CD14-positive monocyte (primary cell): ENCODE results near the gene FAM20C. TPM values are rescaled to one million over a fixed set of nuclear protein-coding genes. Genes with fewer than 3 reads are reported as not detected.

Source experiments
- DNase-seq, 3 donors: peaks; one replicate each; pipeline ENCODE4 v3.0.0-alpha.2; 2011 to 2022
- H2AFZ ChIP-seq: 2 replicates; pipeline ENCODE4 v1.6.0; 2012; ENCODE audit warnings: mild to moderate bottlenecking, low read depth, low read length, inconsistent platforms; ENCODE audit not compliant: insufficient read depth, poor library complexity, severe bottlenecking
- H3K27ac ChIP-seq, 2 donors: 1 replicate in 1 of 2; 2 replicates in 1 of 2; pipeline ENCODE4 v1.5.1; 2012 to 2013; ENCODE audit warnings: low read length in 2 of 2, control low read depth in 1 of 2, inconsistent platforms in 1 of 2, low read depth in 1 of 2, mild to moderate bottlenecking in 1 of 2
- H3K27me3 ChIP-seq, 2 donors: one replicate each; pipeline versions ENCODE4 v1.6.0 to v1.6.1; 2011 to 2013; ENCODE audit warnings: low read length in 2 of 2; ENCODE audit not compliant: control insufficient read depth in 2 of 2, insufficient read depth in 2 of 2
- H3K36me3 ChIP-seq, 2 donors: replicated peaks in 1 of 2; 1 replicate in 1 of 2; 2 replicates in 1 of 2; pipeline versions ENCODE4 v1.5.1 to v1.6.1; 2012 to 2013; ENCODE audit warnings: low read length in 2 of 2, control low read depth in 1 of 2, inconsistent platforms in 1 of 2, mild to moderate bottlenecking in 1 of 2; ENCODE audit not compliant: insufficient read depth in 2 of 2, control insufficient read depth in 1 of 2
- H3K4me1 ChIP-seq, 2 donors: 1 replicate in 1 of 2; 2 replicates in 1 of 2; pipeline versions ENCODE4 v1.5.1 to v1.6.1; 2012 to 2013; ENCODE audit warnings: low read length in 2 of 2, control low read depth in 1 of 2, inconsistent platforms in 1 of 2, mild to moderate bottlenecking in 1 of 2, moderate library complexity in 1 of 2; ENCODE audit not compliant: insufficient read depth in 2 of 2, control insufficient read depth in 1 of 2
- H3K4me2 ChIP-seq: replicated peaks from 2 replicates; pipeline ENCODE3; 2012; ENCODE audit warnings: low read length, moderate library complexity, mild to moderate bottlenecking; ENCODE audit not compliant: poor library complexity, severe bottlenecking; ENCODE audit errors: extremely low read depth
- H3K4me3 ChIP-seq, 3 experiments: fragments of 200-600 bp in 1 of 3; sonication (generic) in 1 of 3; replicated peaks in 1 of 3; 1 replicate in 2 of 3; 2 replicates in 1 of 3; pipeline ENCODE4 v1.5.1; 2011 to 2013; ENCODE audit warnings: low read length in 3 of 3, mild to moderate bottlenecking in 3 of 3, control low read depth in 2 of 3, low read depth in 2 of 3, inconsistent platforms in 1 of 3, moderate library complexity in 1 of 3
- H3K79me2 ChIP-seq: 2 replicates; pipeline ENCODE4 v1.6.0; 2012; ENCODE audit warnings: mild to moderate bottlenecking, control low read depth, inconsistent platforms, low read length, moderate library complexity; ENCODE audit not compliant: insufficient read depth
- H3K9ac ChIP-seq: 2 replicates; pipeline ENCODE4 v1.6.0; 2017; ENCODE audit warnings: low read length, mild to moderate bottlenecking; ENCODE audit not compliant: insufficient read depth, poor library complexity, severe bottlenecking
- H3K9me3 ChIP-seq, 2 donors: replicated peaks in 1 of 2; 1 replicate in 1 of 2; 2 replicates in 1 of 2; pipeline versions ENCODE4 v1.5.1 to v1.6.1; 2012 to 2013; ENCODE audit warnings: low read length in 2 of 2, control low read depth in 1 of 2; ENCODE audit not compliant: control insufficient read depth in 1 of 2, insufficient read depth in 1 of 2
- H4K20me1 ChIP-seq: 2 replicates; pipeline ENCODE4 v1.6.0; 2012; ENCODE audit warnings: mild to moderate bottlenecking, low read length, control low read depth, moderate library complexity; ENCODE audit not compliant: insufficient read depth
- H3K27ac Mint-ChIP-seq, 7 donors: one replicate each; pipeline ENCODE4 v1.8.0; 2020; ENCODE audit warnings: mild to moderate bottlenecking in 7 of 7, mixed read lengths in 7 of 7, moderate library complexity in 6 of 7, inconsistent platforms in 2 of 7
- H3K27me3 Mint-ChIP-seq, 3 donors: one replicate each; pipeline ENCODE4 v1.8.0; 2021 to 2022; ENCODE audit warnings: low read depth in 3 of 3, mild to moderate bottlenecking in 3 of 3, mixed read lengths in 3 of 3, moderate library complexity in 3 of 3, inconsistent platforms in 1 of 3
- H3K36me3 Mint-ChIP-seq, 2 donors: one replicate each; pipeline ENCODE4 v1.8.0; 2020; ENCODE audit warnings: mixed read lengths in 2 of 2, inconsistent platforms in 1 of 2, mild to moderate bottlenecking in 1 of 2
- H3K4me1 Mint-ChIP-seq: one replicate; pipeline ENCODE4 v1.8.0; 2020; ENCODE audit warnings: mild to moderate bottlenecking, mixed read lengths
- H3K4me3 Mint-ChIP-seq, 2 donors: one replicate each; pipeline ENCODE4 v1.8.0; 2020; ENCODE audit warnings: mild to moderate bottlenecking in 2 of 2, mixed read lengths in 2 of 2, moderate library complexity in 1 of 2
- H3K9me3 Mint-ChIP-seq, 7 donors: one replicate each; pipeline ENCODE4 v1.8.0; 2020 to 2022; ENCODE audit warnings: mixed read lengths in 7 of 7, mild to moderate bottlenecking in 6 of 7, moderate library complexity in 6 of 7, inconsistent platforms in 2 of 7
- CTCF ChIP-seq: fragments of 200-600 bp; IDR thresholded peaks from one replicate; pipeline ENCODE4 v1.8.0; 2022; ENCODE audit warnings: antibody characterized with exemption, mild to moderate bottlenecking
- WGBS: methylation state at CpG from one replicate; pipeline ENCODE4 v1.1.5; 2013; ENCODE audit warnings: missing lambda C conversion rate; ENCODE audit not compliant: insufficient coverage; 5-methylcytosine and 5-hydroxymethylcytosine counted together
- intact Hi-C, 2 donors: fragments of 100-400 bp; cut with micrococcal nuclease; formaldehyde crosslinking; loops; one replicate each; pipeline versions ENCODE4 v1.15.0 to v1.15.1; 2023
- polyA plus RNA-seq, 3 donors: library from polyadenylated mRNA; depleted of rRNA in 1 of 3; unstranded in 2 of 3; stranded (reverse) in 1 of 3; fragments of 300-500 nt in 2 of 3; fragments of >200 nt in 1 of 3; fragmentation: Illumina TruSeq in 2 of 3; gene quantifications; 1 replicate in 2 of 3; 2 replicates in 1 of 3; pipeline ENCODE4 v1.2.3, GENCODE V29; 2012 to 2021

FAM20C gene
- polyA plus RNA-seq, 3 donors = 1.2 to 32.2 (median 1.5) TPM

- Histone ChIP-seq H3K4me2 (no peak overlapping the region), H3K36me3 (no peaks in the 10 kb centered on the region), H3K9ac (no peak overlapping the region), H3K27ac (no peak overlapping the region), H3K79me2 (no peaks in the 10 kb centered on the region), H4K20me1 (no peaks in the 10 kb centered on the region), H3K9me3 (no peaks in the 10 kb centered on the region), H3K4me3 (no peak overlapping the region), H3K27me3 (peaks cover 0 to 2% of the 10 kb centered on the region in 2 donors), H3K4me1 (no peaks in the 10 kb centered on the region), H2AFZ (no peak overlapping the region)
- WGBS = 94% methylated on average over 29 of the region's 29 CpGs
- Mint-ChIP-seq H3K27me3 (peaks cover 0 to 3% (median 1%) of the 10 kb centered on the region in 3 donors), H3K27ac (no peak overlapping the region), H3K9me3 (peaks cover 0 to 4% (median 2%) of the 10 kb centered on the region in 7 donors), H3K4me1 (no peaks in the 10 kb centered on the region), H3K4me3 (no peak overlapping the region), H3K36me3 (no peaks in the 10 kb centered on the region)
- intact Hi-C loops = no loop called here
- DNase-seq = no peak
- no peak for TF ChIP-seq CTCF
These were observed 19.0 kb upstream of the FAM20C start for GRCh38 chr7:173209-173918.

- peaks cover 0 to 4% (median 1%) of the 10 kb centered on the region in 7 donors for H3K9me3 Mint-ChIP-seq
- no peaks in the 10 kb centered on the region for H3K36me3 ChIP-seq
These were observed 17.7 kb upstream of the FAM20C start for GRCh38 chr7:174716-175115.

More at GRCh38 chr7:174716-175115, 17.7 kb upstream of the FAM20C start:
- H3K9ac ChIP-seq = no peak overlapping the region
- H4K20me1 ChIP-seq = no peaks in the 10 kb centered on the region
- Mint-ChIP-seq H3K36me3 (no peaks in the 10 kb centered on the region), H3K4me3 (no peak overlapping the region), H3K27ac (no peak overlapping the region), H3K4me1 (no peaks in the 10 kb centered on the region), H3K27me3 (peaks cover 2 to 11% (median 5%) of the 10 kb centered on the region in 3 donors)
- TF ChIP-seq CTCF = no peak
- H3K4me2 ChIP-seq = no peak overlapping the region
- H3K79me2 ChIP-seq = no peaks in the 10 kb centered on the region
- intact Hi-C loops = no loop called here
- no peaks in the 10 kb centered on the region for H3K9me3 ChIP-seq
- H3K4me3 ChIP-seq = no peak overlapping the region
- H3K27ac ChIP-seq = no peak overlapping the region
- 97% methylated on average over 2 of the region's 2 CpGs for WGBS
- peaks cover 0 to 2% of the 10 kb centered on the region in 2 donors for H3K27me3 ChIP-seq
- H3K4me1 ChIP-seq = no peaks in the 10 kb centered on the region
- no peak overlapping the region for H2AFZ ChIP-seq
- no peak for DNase-seq
